K562 (cell line): Measurements from ENCODE around the gene SAMD3. TPM values are rescaled to one million over a fixed set of nuclear protein-coding genes. Genes with fewer than 3 reads are reported as not detected.

Source experiments
- C11orf30 ChIP-seq: fragments of 450-650 bp; IDR thresholded peaks from 2 replicates; pipeline ENCODE4 v1.6.1; 2016; ENCODE audit warnings: low read depth, mild to moderate bottlenecking
- CXXC5 ChIP-seq: fragments of 250-450 bp; sonication (Bioruptor Pico); IDR thresholded peaks from 2 replicates; pipeline ENCODE4 v1.8.0; 2022; ENCODE audit warnings: inconsistent platforms, mild to moderate bottlenecking, moderate library complexity
- DMBX1 ChIP-seq: fragments of 250-450 bp; sonication (Bioruptor Pico); IDR thresholded peaks from 2 replicates; pipeline ENCODE4 v1.8.0; 2022; ENCODE audit warnings: inconsistent platforms, mild to moderate bottlenecking, moderate library complexity, borderline replicate concordance
- DPF2 ChIP-seq: fragments of 450-650 bp; IDR thresholded peaks from 2 replicates; pipeline ENCODE4 v1.6.1; 2016
- EP300 ChIP-seq: IDR thresholded peaks from 2 replicates; pipeline ENCODE4 v1.6.1; 2012; ENCODE audit warnings: low read length, improper control_type of control experiment
- GATAD2A ChIP-seq: fragments of 450-650 bp; IDR thresholded peaks from 2 replicates; pipeline ENCODE4 v1.6.1; 2017
- HOMEZ ChIP-seq: fragments of 250-450 bp; sonication (Bioruptor Pico); IDR thresholded peaks from 2 replicates; pipeline ENCODE4 v1.4.0; 2020; ENCODE audit warnings: mild to moderate bottlenecking, moderate library complexity
- MTA2 ChIP-seq: fragments of 450-650 bp; IDR thresholded peaks from 2 replicates; pipeline ENCODE4 v1.6.1; 2016; ENCODE audit warnings: low read depth
- MTA3 ChIP-seq: fragments of 450-650 bp; formaldehyde crosslinking; IDR thresholded peaks from 2 replicates; pipeline ENCODE4 v1.6.1; 2017; ENCODE audit warnings: mild to moderate bottlenecking, borderline replicate concordance
- NCOR1 ChIP-seq: fragments of 450-650 bp; IDR thresholded peaks from 2 replicates; pipeline ENCODE4 v1.6.1; 2016; ENCODE audit warnings: mild to moderate bottlenecking, moderate library complexity
- NEUROD1 ChIP-seq: fragments of 150-350 bp; IDR thresholded peaks from 2 replicates; pipeline ENCODE4 v1.6.1; 2014; ENCODE audit warnings: borderline replicate concordance, low read length, low read depth; ENCODE audit not compliant: partially characterized antibody
- NFE2 ChIP-seq: IDR thresholded peaks from 2 replicates; pipeline ENCODE4 v1.6.1; 2014; ENCODE audit warnings: antibody characterized with exemption, low read depth
- NR0B1 ChIP-seq: fragments of 450-650 bp; IDR thresholded peaks from one replicate; pipeline ENCODE4 v1.6.1; 2018; ENCODE audit warnings: mild to moderate bottlenecking, moderate library complexity; ENCODE audit not compliant: partially characterized antibody
- POLR2AphosphoS5 ChIP-seq: IDR thresholded peaks from 2 replicates; pipeline ENCODE4 v1.6.1; 2011; ENCODE audit warnings: mild to moderate bottlenecking, low read depth, low read length, moderate library complexity; ENCODE audit not compliant: control insufficient read depth, insufficient read depth
- SAFB2 ChIP-seq: fragments of 200-400 bp; formaldehyde crosslinking; IDR thresholded peaks from 2 replicates; pipeline ENCODE4 v1.6.1; 2018; ENCODE audit warnings: borderline replicate concordance, low read length, low read depth, moderate library complexity; ENCODE audit not compliant: severe bottlenecking
- SMARCA4 ChIP-seq: fragments of 450-650 bp; IDR thresholded peaks from 2 replicates; pipeline ENCODE4 v1.6.1; 2016
- SOX6 ChIP-seq: fragments of 450-650 bp; IDR thresholded peaks from 2 replicates; pipeline ENCODE4 v1.6.1; 2014; ENCODE audit warnings: mild to moderate bottlenecking
- TBL1XR1 ChIP-seq, 2 experiments: IDR thresholded peaks; 2 replicates each; pipeline ENCODE4 v1.6.1; 2012; ENCODE audit warnings: improper control_type of control experiment in 2 of 2, low read length in 2 of 2, mild to moderate bottlenecking in 1 of 2
- TEAD4 ChIP-seq, 2 experiments: sonication (generic) in 1 of 2; formaldehyde crosslinking in 1 of 2; IDR thresholded peaks; 2 replicates each; pipeline versions ENCODE4 v1.6.1 to v1.8.0; 2012 to 2022; ENCODE audit warnings: borderline replicate concordance in 1 of 2, inconsistent platforms in 1 of 2, low read length in 1 of 2, mild to moderate bottlenecking in 1 of 2, missing genetic modification reagents in 1 of 2
- ZHX1 ChIP-seq: fragments of 150-350 bp; conservative IDR thresholded peaks from 2 replicates; pipeline ENCODE4 v1.6.1; 2014; ENCODE audit warnings: low read length
- ZKSCAN8 ChIP-seq: fragments of 200-800 bp; sonication (Bioruptor generic); IDR thresholded peaks from 2 replicates; pipeline ENCODE4 v1.6.1; 2016; ENCODE audit warnings: missing genetic modification characterization, missing compliant biosample characterization
- ZNF12 ChIP-seq: sonication (generic); formaldehyde crosslinking; IDR thresholded peaks from 2 replicates; pipeline ENCODE4 v1.4.0; 2020; ENCODE audit warnings: mild to moderate bottlenecking, missing genetic modification reagents
- ZNF232 ChIP-seq: sonication (generic); formaldehyde crosslinking; IDR thresholded peaks from 2 replicates; pipeline ENCODE4 v1.8.0; 2022; ENCODE audit warnings: mild to moderate bottlenecking, missing genetic modification reagents
- polyA plus RNA-seq, 8 experiments: library from polyadenylated mRNA; depleted of rRNA in 4 of 8; stranded (reverse) in 5 of 8; unstranded in 3 of 8; fragments of >200 nt; fragmentation: Nextera tagmentation in 2 of 8; fragmentation: Illumina TruSeq in 1 of 8; extraction: Ambion mirVana in 2 of 8; extraction: Trizol in 1 of 8; gene quantifications; 2 replicates each; pipeline versions ENCODE4 v1.2.1 to v1.2.3, GENCODE V29; 2011 to 2014; ENCODE audit warnings: inconsistent platforms in 1 of 8, missing spikeins in 1 of 8
- total RNA-seq, 7 experiments: library from RNA; depleted of rRNA in 6 of 7; stranded (reverse); fragments of >200 nt in 6 of 7; fragmentation: Illumina TruSeq in 2 of 7; extraction: Trizol in 2 of 7; gene quantifications; 2 replicates each; pipeline versions ENCODE4 v1.2.1 to v1.2.3, GENCODE V29; 2011 to 2021; ENCODE audit warnings: low replicate concordance in 1 of 7

The SAMD3 gene
- total and polyA plus RNA-seq, 9 of the 15 experiments (the other 6 are each of a cell fraction or from before 2014, with no cell fraction given), result 0.03 to 0.21 (median 0.18) TPM; not detected in 5

GRCh38 chr6:130204322-130204721 lies 18.4 kb downstream of the SAMD3 start (continued):
- TF ChIP-seq HOMEZ (no peak), EP300 (peak; percentile 67; the same call in 1 of the 2 replicates), POLR2AphosphoS5 (peak; percentile 50; the same call in 1 of the 2 replicates), C11orf30 (no peak), SOX6 (no peak), NR0B1 (no peak), GATAD2A (no peak), MTA3 (no peak), ZKSCAN8 (CRISPR knock-in tag) (no peak), DPF2 (peak; percentile 75), NCOR1 (peak; percentile 61), MTA2 (peak; percentile 37; the same call in 1 of the 2 replicates), NFE2 (no peak), ZNF12 (no peak), SMARCA4 (peak; percentile 69), ZHX1 (no peak), DMBX1 (CRISPR knock-in tag) (0 out of 2 replicates have a peak, but pooled peaks have one; percentile 10), NEUROD1 (no peak), CXXC5 (peak; percentile 22; the same call in 1 of the 2 replicates), SAFB2 (no peak), ZNF232 (no peak), TBL1XR1 (IDR thresholded peaks at IDR 0.05; ENCODE audit: low read length in 2 of 2) (no peak), TEAD4 (IDR thresholded peaks at IDR 0.05; ENCODE audit: low read length) (peak; percentile 56; the same call in 1 of the 2 replicates), TEAD4 (CRISPR knock-in tag; IDR thresholded peaks at IDR 0.05; ENCODE audit: borderline replicate concordance) (no peak)
